Chondrocyte (in vitro differentiated cells): ENCODE measurements around the gene NTSR2. TPM values are rescaled to one million over a fixed set of nuclear protein-coding genes. Genes with fewer than 3 reads are reported as not detected.

Experiments used
- DNase-seq: peaks from one replicate; pipeline ENCODE4 v3.0.0; 2021; ENCODE audit warnings: mixed read lengths, low spot score
- H3K27ac Mint-ChIP-seq: one replicate; pipeline ENCODE4 v1.8.0; 2021; ENCODE audit warnings: mild to moderate bottlenecking, moderate library complexity, mixed read lengths; ENCODE audit not compliant: unreplicated experiment
- H3K27me3 Mint-ChIP-seq: 2 replicates; pipeline ENCODE4 v1.8.0; 2021; ENCODE audit warnings: low read depth, mixed read lengths
- H3K36me3 Mint-ChIP-seq: 2 replicates; pipeline ENCODE4 v1.8.0; 2021; ENCODE audit warnings: low read depth, mixed read lengths
- H3K4me1 Mint-ChIP-seq: 2 replicates; pipeline ENCODE4 v1.8.0; 2021; ENCODE audit warnings: low read depth, mild to moderate bottlenecking, mixed read lengths
- H3K4me3 Mint-ChIP-seq: one replicate; pipeline ENCODE4 v1.8.0; 2021; ENCODE audit warnings: mild to moderate bottlenecking, moderate library complexity, mixed read lengths; ENCODE audit not compliant: unreplicated experiment
- H3K9me3 Mint-ChIP-seq: 2 replicates; pipeline ENCODE4 v1.8.0; 2021; ENCODE audit warnings: low read depth, mixed read lengths
- CTCF ChIP-seq: fragments of 200-600 bp; sonication (generic); IDR thresholded peaks from 2 replicates; pipeline ENCODE4 v1.5.0; 2021; ENCODE audit warnings: antibody characterized with exemption, mild to moderate bottlenecking, moderate library complexity
- total RNA-seq: library from RNA; stranded (reverse); gene quantifications from 3 replicates; pipeline ENCODE4 v1.2.1, GENCODE V29; 2021

NTSR2 gene
- total RNA-seq, 1 donor from 2014 or later, result not detected

- Mint-ChIP-seq H3K4me3 (no peak overlapping the region), H3K27me3 (no peaks in the 10 kb centered on the region)
Observed at GRCh38 chr2:11695576-11695975, 25.6 kb upstream of the NTSR2 start.

GRCh38 chr2:11692966-11693521 lies 23.0 kb upstream of the NTSR2 start:
- no peaks in the 10 kb centered on the region for H3K9me3 Mint-ChIP-seq
- peaks cover 24% of the 10 kb centered on the region for H3K4me1 Mint-ChIP-seq
- no peaks in the 10 kb centered on the region for H3K36me3 Mint-ChIP-seq
- no peak overlapping the region for H3K4me3 Mint-ChIP-seq
- TF ChIP-seq CTCF, result peak; percentile 88
- no peaks in the 10 kb centered on the region for H3K27me3 Mint-ChIP-seq
- H3K27ac Mint-ChIP-seq, result no peak overlapping the region
- no peak for DNase-seq

More at GRCh38 chr2:11695576-11695975, 25.6 kb upstream of the NTSR2 start:
- no peaks in the 10 kb centered on the region for H3K36me3 Mint-ChIP-seq
- no peak for TF ChIP-seq CTCF
- no peak for DNase-seq
- H3K9me3 Mint-ChIP-seq, result no peaks in the 10 kb centered on the region
- peaks cover 20% of the 10 kb centered on the region for H3K4me1 Mint-ChIP-seq
- no peak overlapping the region for H3K27ac Mint-ChIP-seq

GRCh38 chr2:11691076-11691660 lies 21.2 kb upstream of the NTSR2 start:
- H3K27me3 Mint-ChIP-seq, result peaks cover 4% of the 10 kb centered on the region
- no peaks in the 10 kb centered on the region for H3K36me3 Mint-ChIP-seq
- no peak overlapping the region for H3K27ac Mint-ChIP-seq
- H3K4me3 Mint-ChIP-seq, result no peak overlapping the region
- peaks cover 14% of the 10 kb centered on the region for H3K4me1 Mint-ChIP-seq
- no peak for DNase-seq
- TF ChIP-seq CTCF, result no peak
- no peaks in the 10 kb centered on the region for H3K9me3 Mint-ChIP-seq

- H3K4me3 Mint-ChIP-seq, result peak overlapping the region; percentile 63
- peaks cover 17% of the 10 kb centered on the region for H3K4me1 Mint-ChIP-seq
- peak; percentile 99 for TF ChIP-seq CTCF
- peaks cover 19% of the 10 kb centered on the region for H3K27me3 Mint-ChIP-seq
- H3K9me3 Mint-ChIP-seq, result no peaks in the 10 kb centered on the region
- H3K36me3 Mint-ChIP-seq, result peaks cover 2% of the 10 kb centered on the region
- peak overlapping the region; percentile 45 for H3K27ac Mint-ChIP-seq
- DNase-seq, result no peak
Observed at GRCh38 chr2:11688222-11689069, 18.5 kb upstream of the NTSR2 start.

GRCh38 chr2:11687736-11688135 lies 17.7 kb upstream of the NTSR2 start:
- Mint-ChIP-seq H3K27ac (peak overlapping the region; percentile 45), H3K4me1 (peaks cover 17% of the 10 kb centered on the region), H3K36me3 (peaks cover 2% of the 10 kb centered on the region), H3K4me3 (no peak overlapping the region), H3K27me3 (peaks cover 22% of the 10 kb centered on the region), H3K9me3 (no peaks in the 10 kb centered on the region)
- TF ChIP-seq CTCF, result no peak
- no peak for DNase-seq
